Tibial nerve (tissue), 4 donors: ENCODE measurements around the gene TAS2R3. TPM values are rescaled to one million over a fixed set of nuclear protein-coding genes. Genes with fewer than 3 reads are reported as not detected.

Source experiments
- DNase-seq, 2 donors: peaks; one replicate each; pipeline ENCODE4 v3.0.0-alpha.2; 2019; ENCODE audit warnings: low spot score in 2 of 2
- H3K27ac ChIP-seq, 4 donors: fragments of 200-600 bp; sonication (generic) in 3 of 4; one replicate each; pipeline ENCODE4 v1.5.1; 2017 to 2019; ENCODE audit warnings: mild to moderate bottlenecking in 1 of 4
- H3K27me3 ChIP-seq, 2 donors: fragments of 200-600 bp; sonication (generic) in 1 of 2; one replicate each; pipeline versions ENCODE4 v1.5.1 to v1.6.0; 2017 to 2019
- H3K36me3 ChIP-seq, 3 donors: fragments of 200-600 bp; sonication (generic); one replicate each; pipeline ENCODE4 v1.5.1; 2018 to 2019
- H3K4me1 ChIP-seq, 4 donors: fragments of 200-600 bp; sonication (generic) in 3 of 4; one replicate each; pipeline ENCODE4 v1.5.1; 2017 to 2019
- H3K4me3 ChIP-seq, 4 donors: fragments of 200-600 bp; sonication (generic) in 3 of 4; one replicate each; pipeline ENCODE4 v1.5.1; 2017 to 2019; ENCODE audit warnings: mild to moderate bottlenecking in 1 of 4, moderate library complexity in 1 of 4
- H3K9me3 ChIP-seq, 4 donors: fragments of 200-600 bp; sonication (generic) in 3 of 4; one replicate each; pipeline ENCODE4 v1.5.1; 2017 to 2019
- CTCF ChIP-seq, 5 experiments: fragments of 200-600 bp in 3 of 5; fragments of 450-650 bp in 2 of 5; sonication (generic) in 3 of 5; IDR thresholded peaks; one replicate each; pipeline ENCODE4 v1.5.1; 2016 to 2019; ENCODE audit warnings: antibody characterized with exemption in 5 of 5, mild to moderate bottlenecking in 3 of 5, moderate library complexity in 2 of 5
- EP300 ChIP-seq, 2 donors: sonication (generic); formaldehyde crosslinking; IDR thresholded peaks; one replicate each; pipeline ENCODE4 v1.6.1; 2017; ENCODE audit warnings: antibody characterized with exemption in 2 of 2, mild to moderate bottlenecking in 1 of 2
- POLR2A ChIP-seq, 2 donors: fragments of 450-650 bp; IDR thresholded peaks; one replicate each; pipeline ENCODE4 v1.6.1; 2017; ENCODE audit warnings: antibody characterized with exemption in 2 of 2, mild to moderate bottlenecking in 2 of 2, moderate library complexity in 2 of 2
- WGBS, 2 donors: methylation state at CpG; one replicate each; pipeline ENCODE4 v1.1.5; 2018; 5-methylcytosine and 5-hydroxymethylcytosine counted together
- total RNA-seq, 4 donors: library from RNA; depleted of rRNA; stranded (reverse); fragments of >200 nt; gene quantifications; one replicate each; pipeline ENCODE4 v1.1.0, GENCODE V29; 2016

Gene TAS2R3
- total RNA-seq, 4 donors from 2014 or later = 3.1 to 5.9 (median 4.4) TPM

- no peak for TF ChIP-seq POLR2A (IDR thresholded peaks at IDR 0.05)
- no peak for TF ChIP-seq CTCF (IDR thresholded peaks at IDR 0.05)
- no peak for TF ChIP-seq EP300 (IDR thresholded peaks at IDR 0.05)
- Histone ChIP-seq H3K4me3 (no peak within 1 kb of the TSS), H3K27me3 (no peaks in the 10 kb centered on the region), H3K36me3 (peaks cover 0 to 54% (median 4%) of the 10 kb centered on the region in 3 donors), H3K27ac (no peak within 1 kb of the TSS), H3K9me3 (peaks cover 0 to 14% (median 0%) of the 10 kb centered on the region in 4 donors), H3K4me1 (no peaks in the 10 kb centered on the region)
- 100% methylated on average over 1 of the region's 1 CpG for WGBS, 2 donors
- DNase-seq = no peak
These were observed 12.5 kb downstream of the TAS2R3 start, which contains the start of gene TAS2R4 for GRCh38 chr7:141776374-141776773. Gene TAS2R4, plus strand, starts transcription at chr7:141776674. Its CDS starts 1,815 bp downstream, at chr7:141778489.

- H3K4me3 ChIP-seq = no peak overlapping the region
- no peaks in the 10 kb centered on the region for H3K4me1 ChIP-seq
- no peak for DNase-seq
- TF ChIP-seq POLR2A (IDR thresholded peaks at IDR 0.05) = no peak
- peak; percentile 32 to 64 (median 41) for TF ChIP-seq CTCF (IDR thresholded peaks at IDR 0.05)
- H3K27ac ChIP-seq = no peak overlapping the region
- peaks cover 0 to 28% (median 0%) of the 10 kb centered on the region in 3 donors for H3K36me3 ChIP-seq
- no peaks in the 10 kb centered on the region for H3K27me3 ChIP-seq
- H3K9me3 ChIP-seq = no peaks in the 10 kb centered on the region
- WGBS, 2 donors = 74 to 75% methylated on average over 13 of the region's 13 CpGs
These were observed 22.0 kb downstream of the TAS2R3 start for GRCh38 chr7:141785706-141786552.

GRCh38 chr7:141788296-141788695 is 24.4 kb downstream of the TAS2R3 start:
- no peak for DNase-seq
- Histone ChIP-seq H3K27ac (no peak overlapping the region), H3K36me3 (peaks cover 0 to 31% (median 0%) of the 10 kb centered on the region in 3 donors), H3K4me1 (no peaks in the 10 kb centered on the region), H3K9me3 (no peaks in the 10 kb centered on the region), H3K27me3 (no peaks in the 10 kb centered on the region), H3K4me3 (no peak overlapping the region)
- WGBS, 2 donors = 83 to 86% methylated on average over 2 of the region's 2 CpGs
- TF ChIP-seq POLR2A (IDR thresholded peaks at IDR 0.05) (no peak), EP300 (IDR thresholded peaks at IDR 0.05) (no peak), CTCF (IDR thresholded peaks at IDR 0.05) (no peak)

DNA sequence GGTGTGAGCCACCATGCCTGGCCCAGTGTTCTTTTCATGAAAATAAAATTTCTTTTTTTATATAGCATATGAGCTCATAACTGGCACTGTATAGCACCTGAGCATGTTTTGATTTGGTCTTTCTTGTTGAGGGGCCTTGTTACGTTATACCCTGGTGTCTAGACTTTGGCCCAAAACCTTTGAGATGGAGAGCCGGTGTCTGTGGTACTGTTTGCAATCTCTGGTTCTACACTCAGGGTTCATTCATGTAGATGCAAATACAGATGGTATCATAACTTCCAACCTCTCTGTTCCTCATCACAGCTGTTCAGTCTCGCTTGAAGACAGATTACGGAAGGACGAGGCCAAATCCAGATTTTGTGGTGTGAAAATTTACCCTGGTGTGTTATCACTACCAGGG is 26.0 kb downstream of the TAS2R3 start, which contains the start of gene TAS2R5:
Gene TAS2R5 (plus strand): TSS at position 301 of the 400 bp plus-strand sequence. CDS start 145 bp downstream, outside the sequence.
- no peaks in the 10 kb centered on the region for H3K27me3 ChIP-seq
- TF ChIP-seq POLR2A (IDR thresholded peaks at IDR 0.05) (no peak), CTCF (IDR thresholded peaks at IDR 0.05) (no peak), EP300 (IDR thresholded peaks at IDR 0.05) (no peak)
- DNase-seq = no peak
- no peaks in the 10 kb centered on the region for H3K4me1 ChIP-seq
- peaks cover 0 to 34% (median 0%) of the 10 kb centered on the region in 3 donors for H3K36me3 ChIP-seq
- no peaks in the 10 kb centered on the region for H3K9me3 ChIP-seq
- no peak within 1 kb of the TSS for H3K4me3 ChIP-seq
- WGBS, 2 donors = 78 to 86% methylated on average over 5 of the region's 5 CpGs
- no peak within 1 kb of the TSS for H3K27ac ChIP-seq

DNA sequence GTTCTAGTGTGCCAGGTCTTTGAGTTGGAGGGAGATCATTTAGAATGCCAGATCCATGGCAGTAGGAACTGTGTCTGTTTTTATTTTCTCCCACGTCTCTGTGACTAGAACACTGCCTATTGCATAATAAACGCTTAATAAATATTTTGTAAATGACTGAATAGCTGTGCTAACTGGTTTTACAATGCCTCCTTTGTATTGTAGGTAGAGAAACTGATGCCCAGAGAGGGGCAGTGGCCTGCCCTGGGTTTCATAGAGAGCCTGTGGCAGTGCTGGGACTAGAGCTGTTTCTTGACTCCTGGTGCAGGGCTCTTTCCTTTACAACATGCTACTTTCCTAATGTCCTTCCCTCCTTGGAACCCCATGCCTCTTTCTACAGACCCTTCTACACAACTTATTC is 28.6 kb downstream of the TAS2R3 start:
- WGBS, 2 donors = 40 to 66% methylated on average over 2 of the region's 2 CpGs
- no peaks in the 10 kb centered on the region for H3K27me3 ChIP-seq
- no peaks in the 10 kb centered on the region for H3K4me1 ChIP-seq
- H3K9me3 ChIP-seq = no peaks in the 10 kb centered on the region
- no peak overlapping the region for H3K4me3 ChIP-seq
- no peak for TF ChIP-seq POLR2A (IDR thresholded peaks at IDR 0.05)
- no peak for TF ChIP-seq CTCF (IDR thresholded peaks at IDR 0.05)
- TF ChIP-seq EP300 (IDR thresholded peaks at IDR 0.05) = no peak
- H3K27ac ChIP-seq = no peak overlapping the region
- no peak for DNase-seq
- peaks cover 0 to 34% (median 0%) of the 10 kb centered on the region in 3 donors for H3K36me3 ChIP-seq
